H1 (cell line): ENCODE measurements around the gene MASTL. TPM values are rescaled to one million over a fixed set of nuclear protein-coding genes. Genes with fewer than 3 reads are reported as not detected.

Experiments
- CBX8 ChIP-seq: fragments of 300-800, 300-1000 bp; sonication (generic); IDR thresholded peaks from 2 replicates; pipeline ENCODE4 v1.7.1; 2016; ENCODE audit warnings: low read depth, low read length, borderline replicate concordance
- CTBP2 ChIP-seq: IDR thresholded peaks from 2 replicates; pipeline ENCODE4 v1.7.0; 2011; ENCODE audit warnings: borderline replicate concordance, mild to moderate bottlenecking, moderate library complexity, mixed read lengths, low read length; ENCODE audit not compliant: insufficient read depth, insufficient read length
- TAF7 ChIP-seq: optimal IDR thresholded peaks from 2 replicates; pipeline ENCODE3; 2011; ENCODE audit warnings: low read depth, mild to moderate bottlenecking, inconsistent platforms, low read length, moderate library complexity, borderline replicate concordance
- polyA plus RNA-seq, 7 experiments: library from polyadenylated mRNA; depleted of rRNA in 3 of 7; stranded (reverse) in 5 of 7; unstranded in 2 of 7; fragments of >200 nt in 5 of 7; fragments of 200-250 nt in 2 of 7; gene quantifications; 1 replicate in 5 of 7; 2 replicates in 1 of 7; 4 replicates in 1 of 7; pipeline versions ENCODE4 v1.2.1 to v1.2.3, GENCODE V29; 2011 to 2013; ENCODE audit warnings: missing spikeins in 2 of 7, mixed read lengths in 2 of 7
- total RNA-seq: library from RNA; stranded (reverse); fragmentation: NEBNext Ultra II Directional; extraction: Animal tissue kit (Norgen Biotek cat#: 25700); gene quantifications from 2 replicates; pipeline ENCODE4 v1.2.1, GENCODE V29; 2021

MASTL gene
- total and polyA plus RNA-seq, 2 of the 8 experiments (the other 6 are each of a cell fraction or from before 2014, with no cell fraction given), result 14.9 to 42.5 TPM

GRCh38 chr10:27153329-27153728 lies 1.8 kb upstream of the MASTL start (continued):
- TF ChIP-seq CBX8, result no peak
- no peak for TF ChIP-seq TAF7
- TF ChIP-seq CTBP2, result no peak
